ENCODE results near the gene RNASE4.

DNA sequence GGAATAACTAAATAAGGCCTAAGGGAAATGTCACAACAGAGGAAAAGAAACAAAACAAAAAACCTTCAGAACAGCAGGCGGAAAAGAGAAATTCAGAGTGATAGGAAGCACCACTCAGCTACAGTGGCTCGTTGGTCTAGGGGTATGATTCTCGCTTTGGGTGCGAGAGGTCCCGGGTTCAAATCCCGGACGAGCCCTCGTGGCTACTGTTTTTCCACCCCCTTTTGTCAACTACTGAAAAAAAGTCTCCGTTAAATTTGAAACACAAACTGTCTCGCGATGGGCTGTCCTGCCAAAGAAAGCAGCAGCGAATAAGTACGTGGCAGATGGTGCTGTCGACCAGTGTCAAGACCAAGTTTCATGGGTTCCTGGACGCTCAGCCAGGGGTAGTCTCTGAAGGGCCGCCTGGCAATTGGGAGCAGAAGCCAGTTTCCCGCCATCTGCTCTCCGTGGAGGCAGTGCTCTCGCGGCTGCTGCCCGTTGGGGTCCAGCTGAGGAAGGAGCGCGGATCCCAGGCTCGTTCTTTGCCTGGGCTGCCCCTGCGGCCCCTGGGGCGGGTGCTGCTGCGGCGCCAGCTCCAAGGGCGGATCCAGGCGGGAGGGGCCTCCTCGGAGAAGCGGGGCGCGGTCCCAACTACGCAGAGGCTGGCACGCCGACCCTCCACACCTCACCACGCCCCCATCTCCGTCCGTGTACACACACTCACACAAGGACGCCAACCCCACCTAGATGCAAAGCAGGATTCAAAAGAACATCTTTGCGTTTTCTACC, at the start of gene RNASE4:
- TF ChIP-seq ARNTL (CRISPR knock-in tag; IDR thresholded peaks at IDR 0.05; ENCODE audit: borderline replicate concordance, low read depth) (no peak), SNAI2 (CRISPR knock-in tag; IDR thresholded peaks at IDR 0.05) (no peak), ZNF70 (CRISPR knock-in tag; IDR thresholded peaks at IDR 0.05) (no peak), BACH2 (CRISPR knock-in tag; IDR thresholded peaks at IDR 0.05; ENCODE audit: borderline replicate concordance) (no peak), ISL1 (CRISPR knock-in tag; IDR thresholded peaks at IDR 0.05) (no peak), CSDC2 (CRISPR knock-in tag; IDR thresholded peaks at IDR 0.05) (no peak), RARB (CRISPR knock-in tag; IDR thresholded peaks at IDR 0.05) (no peak)
- TF ChIP-seq, protein P1, sequence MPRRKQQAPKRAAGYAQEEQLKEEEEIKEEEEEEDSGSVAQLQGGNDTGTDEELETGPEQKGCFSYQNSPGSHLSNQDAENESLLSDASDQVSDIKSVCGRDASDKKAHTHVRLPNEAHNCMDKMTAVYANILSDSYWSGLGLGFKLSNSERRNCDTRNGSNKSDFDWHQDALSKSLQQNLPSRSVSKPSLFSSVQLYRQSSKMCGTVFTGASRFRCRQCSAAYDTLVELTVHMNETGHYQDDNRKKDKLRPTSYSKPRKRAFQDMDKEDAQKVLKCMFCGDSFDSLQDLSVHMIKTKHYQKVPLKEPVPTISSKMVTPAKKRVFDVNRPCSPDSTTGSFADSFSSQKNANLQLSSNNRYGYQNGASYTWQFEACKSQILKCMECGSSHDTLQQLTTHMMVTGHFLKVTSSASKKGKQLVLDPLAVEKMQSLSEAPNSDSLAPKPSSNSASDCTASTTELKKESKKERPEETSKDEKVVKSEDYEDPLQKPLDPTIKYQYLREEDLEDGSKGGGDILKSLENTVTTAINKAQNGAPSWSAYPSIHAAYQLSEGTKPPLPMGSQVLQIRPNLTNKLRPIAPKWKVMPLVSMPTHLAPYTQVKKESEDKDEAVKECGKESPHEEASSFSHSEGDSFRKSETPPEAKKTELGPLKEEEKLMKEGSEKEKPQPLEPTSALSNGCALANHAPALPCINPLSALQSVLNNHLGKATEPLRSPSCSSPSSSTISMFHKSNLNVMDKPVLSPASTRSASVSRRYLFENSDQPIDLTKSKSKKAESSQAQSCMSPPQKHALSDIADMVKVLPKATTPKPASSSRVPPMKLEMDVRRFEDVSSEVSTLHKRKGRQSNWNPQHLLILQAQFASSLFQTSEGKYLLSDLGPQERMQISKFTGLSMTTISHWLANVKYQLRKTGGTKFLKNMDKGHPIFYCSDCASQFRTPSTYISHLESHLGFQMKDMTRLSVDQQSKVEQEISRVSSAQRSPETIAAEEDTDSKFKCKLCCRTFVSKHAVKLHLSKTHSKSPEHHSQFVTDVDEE (CRISPR knock-in tag; IDR thresholded peaks at IDR 0.05), result no peak
